GM19023 (cell line): ENCODE measurements around the gene ACTR3C.
A peak's percentile ranks its signal among the peaks of the same experiment; 100 is the strongest.
"Not testable (repeated sequence)": the region's sequence is repeated elsewhere in the genome, so short reads cannot be mapped to it uniquely, and the experiment has no call there.

Experiments
- ATAC-seq: cut with Tn5 transposase; IDR thresholded peaks from one replicate; pipeline ENCODE4 v1.9.1; 2021; ENCODE audit warnings: mild to moderate bottlenecking, moderate library complexity; ENCODE audit not compliant: unreplicated experiment

The ACTR3C gene

DNA sequence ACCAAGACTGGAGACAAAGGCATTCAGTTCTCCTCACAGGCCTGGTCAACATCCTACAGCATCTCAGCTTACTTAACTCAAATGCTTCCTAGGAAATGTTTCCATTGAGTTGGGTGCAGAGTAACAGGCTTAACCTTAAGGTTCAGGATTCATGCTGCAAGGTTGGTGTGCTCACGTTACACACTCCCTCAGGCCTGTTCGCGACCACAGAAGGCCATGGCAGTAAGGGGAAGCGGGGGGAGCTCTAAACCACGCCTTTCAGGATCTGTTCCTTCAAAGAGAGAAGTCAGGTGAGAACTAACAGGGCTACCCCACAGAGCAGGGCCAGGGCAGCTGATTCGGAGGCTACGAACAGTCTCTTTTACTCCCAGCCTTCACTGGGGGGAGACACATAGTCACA, 35.5 kb downstream of the ACTR3C start:
- not testable (repeated sequence) for ATAC-seq

DNA sequence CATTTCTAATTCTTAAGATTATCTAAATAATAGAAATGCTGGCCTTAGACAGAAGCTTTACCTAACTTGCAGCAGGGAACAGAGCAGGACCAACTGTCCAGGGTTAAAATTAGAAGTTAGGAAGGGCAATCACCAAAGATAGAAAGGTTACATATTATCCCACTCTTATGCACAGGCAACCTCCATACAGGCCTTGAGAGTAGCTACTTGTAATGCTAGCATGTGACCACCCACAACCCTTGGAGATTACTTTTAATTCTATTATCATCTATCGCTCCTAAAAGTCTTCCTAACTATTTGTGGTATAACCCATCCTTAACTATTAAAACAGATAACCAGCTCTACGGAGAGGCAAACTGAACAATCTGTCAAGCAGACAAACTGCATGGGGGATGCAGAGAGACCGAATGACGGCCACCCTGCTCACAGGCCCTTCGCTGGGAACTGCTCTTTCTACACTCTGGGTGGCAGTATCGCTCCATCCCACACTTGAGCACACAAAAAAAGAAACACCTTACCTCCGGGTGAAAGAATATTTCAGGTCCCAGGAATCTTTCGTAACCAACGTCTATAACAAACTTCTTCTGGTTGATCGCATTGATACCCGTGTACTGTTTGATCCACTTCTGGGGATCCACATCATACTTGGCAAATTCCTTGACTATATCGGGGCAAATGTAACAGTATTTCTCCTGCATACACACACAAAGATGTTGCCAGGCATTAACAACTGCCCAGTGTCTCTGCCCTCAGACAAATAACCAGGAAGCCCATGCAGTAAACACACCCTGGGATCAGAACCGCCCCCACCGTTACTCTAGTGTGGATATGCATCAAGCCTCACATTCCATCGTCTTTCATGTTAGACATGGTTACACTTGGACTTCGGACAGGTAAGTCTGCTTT, 37.2 kb downstream of the ACTR3C start:
- peak; percentile 57 for ATAC-seq

DNA sequence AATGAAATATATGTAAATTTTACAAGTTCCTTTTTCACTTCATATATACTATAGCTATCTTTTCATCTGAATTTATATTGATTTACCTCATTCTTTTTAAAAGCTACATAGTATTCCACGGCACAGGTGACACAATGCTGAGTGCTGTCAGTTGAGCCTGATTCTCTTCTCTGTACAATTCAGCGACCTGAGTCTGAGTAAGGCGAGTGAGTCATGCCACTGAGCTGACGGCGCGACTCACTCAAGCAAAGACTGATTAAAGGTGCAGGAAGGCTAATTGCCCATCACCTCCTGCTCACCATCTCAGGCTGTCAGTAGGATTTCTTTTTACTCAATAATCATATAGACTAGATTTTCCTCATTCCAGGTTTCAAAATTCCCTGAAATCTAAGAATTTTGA, 39.7 kb downstream of the ACTR3C start:
- not testable (repeated sequence) for ATAC-seq

DNA sequence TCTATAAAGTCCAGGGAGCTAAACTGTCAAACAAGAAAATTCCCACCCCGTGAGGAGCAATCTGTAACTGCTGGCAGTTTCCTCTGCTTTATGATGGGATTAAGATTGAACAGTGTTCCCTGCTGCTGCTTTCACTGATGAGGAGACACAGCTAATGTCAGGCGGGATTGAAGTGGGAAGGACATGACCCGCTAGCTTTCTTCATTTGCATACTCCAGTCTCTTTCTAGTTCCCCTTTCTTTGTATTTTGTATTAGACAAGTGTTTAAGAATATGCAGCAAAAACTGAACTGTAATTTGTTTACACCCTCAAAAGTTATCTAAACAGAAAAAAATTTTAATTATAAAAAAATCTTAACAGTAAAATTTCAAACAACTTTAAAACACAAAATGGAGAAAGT, 40.2 kb downstream of the ACTR3C start:
- not testable (repeated sequence) for ATAC-seq

DNA sequence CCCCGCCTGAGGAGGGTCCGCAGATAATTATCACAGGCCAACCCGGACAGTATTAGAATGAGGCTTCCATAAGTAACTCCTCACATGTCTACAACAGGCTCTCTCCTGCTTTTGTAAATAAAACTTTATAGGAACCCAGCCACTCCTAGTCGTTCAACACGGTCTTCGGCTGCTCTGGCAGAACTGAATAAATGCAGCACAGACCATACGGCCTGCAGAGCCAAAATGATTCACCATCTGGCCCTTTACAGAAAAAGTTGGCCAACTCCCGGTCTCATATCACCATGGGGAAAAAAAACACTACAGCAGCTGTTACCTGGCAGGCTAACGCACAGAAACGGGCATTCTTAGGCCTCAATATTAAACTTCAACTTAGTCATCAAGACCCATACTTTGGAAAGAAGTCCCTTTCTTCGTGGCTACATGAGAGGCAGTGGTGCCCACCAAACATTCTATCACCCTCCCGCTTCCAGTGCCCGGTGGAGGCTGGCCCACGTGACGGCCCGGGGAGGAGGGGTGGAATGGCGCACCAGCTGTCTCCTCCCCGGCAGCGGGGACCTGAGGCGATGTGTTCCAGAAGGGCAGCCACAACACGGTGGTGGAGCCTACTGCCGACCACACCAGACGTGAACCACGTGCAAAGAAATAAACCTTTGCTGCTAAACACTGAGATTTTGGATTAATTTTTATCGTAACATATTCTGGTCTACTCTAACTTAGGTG, 41.5 kb downstream of the ACTR3C start:
- not testable (repeated sequence) for ATAC-seq

DNA sequence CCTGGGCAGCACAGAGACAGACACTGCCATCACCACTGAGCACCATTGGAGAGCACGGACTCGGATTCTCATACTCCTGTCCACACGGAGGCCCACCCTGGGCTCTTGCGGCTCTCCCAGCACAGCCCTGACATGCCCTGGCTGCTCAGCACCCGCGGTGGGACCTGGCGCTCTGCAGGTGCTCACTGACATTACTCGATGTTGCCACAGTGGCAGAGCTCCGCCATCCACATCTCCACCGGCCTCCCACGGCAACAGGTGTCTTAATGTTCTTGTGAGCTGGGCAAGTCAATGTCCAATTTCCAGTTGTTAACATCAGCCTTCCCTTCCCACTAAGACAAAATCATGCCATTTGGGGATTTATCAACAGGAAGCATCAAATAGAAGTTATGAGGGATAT, 45.0 kb downstream of the ACTR3C start:
- ATAC-seq: not testable (repeated sequence)

DNA sequence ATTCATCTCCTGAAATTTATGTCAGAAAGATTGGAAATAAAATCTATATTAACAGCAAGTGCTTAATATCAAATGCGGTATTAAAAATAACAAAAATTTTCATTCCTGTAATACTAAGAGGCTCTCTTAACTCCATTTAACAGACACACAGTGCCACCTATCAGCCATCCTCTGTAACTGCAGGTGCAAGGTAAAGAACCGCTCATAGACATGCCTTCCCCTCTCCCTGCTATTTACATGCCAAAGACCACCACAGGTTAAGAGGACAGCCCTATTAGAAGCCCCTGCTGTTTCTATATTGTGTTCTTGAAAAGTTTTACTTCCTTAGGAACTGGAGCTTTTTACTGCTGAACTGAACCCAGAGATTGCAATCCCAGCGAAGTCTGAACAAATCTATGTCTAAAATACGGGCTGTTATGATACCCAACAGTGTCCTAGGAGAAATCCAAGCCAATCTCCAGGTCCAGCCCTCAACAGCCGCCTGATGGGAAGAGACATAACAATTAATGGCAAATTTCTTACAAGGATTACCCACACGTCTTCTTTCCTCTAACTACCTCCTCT, 47.1 kb downstream of the ACTR3C start:
- ATAC-seq: not testable (repeated sequence)

DNA sequence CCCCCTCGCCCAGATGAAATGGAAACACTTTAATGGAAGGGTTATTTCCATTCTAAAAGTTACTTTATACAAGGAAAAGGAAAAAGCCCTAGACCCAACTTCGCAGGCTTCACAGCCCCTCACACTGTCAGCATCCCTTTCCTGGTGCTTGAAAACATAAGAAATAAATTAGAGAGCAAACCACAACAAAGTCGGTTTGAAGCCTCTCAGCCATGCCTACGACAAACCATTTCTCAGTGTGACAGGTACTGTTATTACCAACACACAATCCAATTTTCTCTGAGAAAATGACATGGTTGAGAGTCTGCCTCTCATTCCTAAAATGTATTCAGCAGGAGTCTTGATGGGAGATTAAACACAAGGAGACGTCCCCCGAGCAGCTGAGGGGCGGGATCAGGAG, 51.4 kb downstream of the ACTR3C start:
- ATAC-seq: not testable (repeated sequence)

DNA sequence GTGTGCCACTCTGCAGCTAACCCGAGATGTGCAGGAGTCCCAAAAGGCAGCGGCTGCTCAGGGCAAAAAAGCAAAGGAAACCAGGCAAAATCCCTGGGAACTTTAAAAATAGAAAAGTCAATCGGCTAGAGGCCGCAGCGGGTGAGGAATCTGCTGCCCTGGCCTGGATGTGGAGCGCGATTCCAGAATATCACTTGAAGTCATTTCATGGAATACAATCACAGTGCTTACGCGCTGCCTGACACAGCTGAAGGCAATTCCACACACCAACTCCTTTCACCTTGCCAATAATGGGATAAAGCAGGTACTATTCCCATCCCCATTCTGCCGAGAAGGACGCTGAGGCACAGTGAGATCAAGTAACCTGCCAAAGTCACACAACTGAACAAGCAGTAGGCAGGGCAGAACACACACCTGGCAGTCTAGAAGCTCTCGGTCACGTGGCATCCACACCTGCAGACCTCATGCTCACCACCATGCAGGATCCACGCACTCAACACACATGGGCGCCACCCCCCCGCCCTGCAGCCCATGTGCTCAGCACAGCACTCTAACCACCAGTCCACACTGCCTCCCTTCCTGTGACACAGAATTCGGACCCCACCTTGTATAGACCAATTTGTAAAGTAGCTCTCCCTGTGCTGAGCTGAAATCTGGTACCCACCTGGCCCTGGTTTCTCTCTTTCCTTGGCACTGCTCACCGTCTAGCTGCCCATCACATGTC, 53.1 kb downstream of the ACTR3C start:
- not testable (repeated sequence) for ATAC-seq

DNA sequence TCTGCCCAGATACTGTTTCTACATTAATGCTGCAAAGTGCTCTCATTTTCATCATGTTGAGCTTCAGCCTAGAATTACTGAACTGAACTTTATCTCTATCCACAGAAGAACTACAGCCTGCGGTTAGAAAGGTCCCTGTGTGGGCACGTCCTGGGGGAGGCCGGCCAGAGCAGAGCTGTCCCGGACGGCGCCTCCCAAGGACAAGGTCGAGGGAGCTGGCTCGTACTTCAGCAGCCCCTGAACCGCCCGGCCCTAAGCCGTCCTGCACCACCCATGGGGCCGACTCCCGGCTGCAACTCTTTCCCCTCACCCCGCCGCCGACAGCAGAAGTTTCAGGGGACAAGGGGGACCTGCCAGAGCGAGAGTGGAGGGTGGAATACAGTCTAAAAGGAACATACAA, 54.5 kb downstream of the ACTR3C start:
- not testable (repeated sequence) for ATAC-seq

DNA sequence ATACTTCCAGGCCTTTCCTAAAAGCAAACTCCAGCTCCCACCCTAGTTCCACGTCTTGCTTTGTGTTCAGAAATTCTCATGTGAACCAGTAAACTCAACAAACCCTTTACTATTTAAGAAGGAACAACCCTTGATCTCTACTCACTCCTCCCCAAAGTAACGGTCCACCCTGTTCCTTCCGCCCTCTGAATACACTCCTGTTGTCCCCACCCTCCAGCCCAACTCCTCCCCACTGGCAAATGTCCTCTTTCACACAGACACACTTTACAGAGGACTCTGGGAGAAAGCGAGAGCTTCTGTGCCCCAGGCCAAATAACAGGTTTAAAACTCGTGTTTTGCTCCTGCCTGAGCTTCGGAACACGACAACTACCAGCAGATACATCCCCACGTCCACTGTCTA, 55.1 kb downstream of the ACTR3C start:
- ATAC-seq: not testable (repeated sequence)

DNA sequence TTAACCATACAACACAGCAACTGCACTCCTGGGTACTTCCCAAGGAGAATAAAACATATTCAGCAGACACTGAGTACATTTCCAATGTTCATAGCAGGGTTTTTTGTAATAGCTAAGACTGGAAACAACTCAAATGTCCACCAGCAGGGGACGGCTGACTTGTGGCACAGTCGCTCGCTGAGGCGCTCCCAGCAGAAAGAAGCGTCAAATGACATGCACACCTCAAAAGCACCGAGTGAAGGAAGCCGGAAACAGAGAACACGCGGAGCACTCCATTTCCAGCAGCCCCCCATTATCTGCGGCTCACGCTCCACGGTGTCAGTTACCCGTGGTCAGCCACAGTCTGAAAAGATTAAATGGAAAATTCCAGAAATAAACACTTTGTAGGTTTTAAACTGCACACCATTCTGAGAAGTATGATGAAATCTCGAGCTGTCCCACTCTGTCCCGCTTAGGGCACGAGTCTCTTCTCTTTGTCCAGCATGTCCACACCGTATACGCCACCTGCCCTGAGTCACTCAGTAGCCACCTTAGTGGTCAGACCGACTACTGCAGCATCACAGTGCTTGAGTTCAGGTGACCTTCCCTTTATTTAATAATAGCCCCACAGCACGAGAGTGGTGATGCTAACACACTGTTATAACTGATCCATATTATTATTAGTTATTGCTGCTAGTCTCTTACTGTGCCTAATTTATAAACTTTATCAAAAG, 56.2 kb downstream of the ACTR3C start:
- ATAC-seq: not testable (repeated sequence)

DNA sequence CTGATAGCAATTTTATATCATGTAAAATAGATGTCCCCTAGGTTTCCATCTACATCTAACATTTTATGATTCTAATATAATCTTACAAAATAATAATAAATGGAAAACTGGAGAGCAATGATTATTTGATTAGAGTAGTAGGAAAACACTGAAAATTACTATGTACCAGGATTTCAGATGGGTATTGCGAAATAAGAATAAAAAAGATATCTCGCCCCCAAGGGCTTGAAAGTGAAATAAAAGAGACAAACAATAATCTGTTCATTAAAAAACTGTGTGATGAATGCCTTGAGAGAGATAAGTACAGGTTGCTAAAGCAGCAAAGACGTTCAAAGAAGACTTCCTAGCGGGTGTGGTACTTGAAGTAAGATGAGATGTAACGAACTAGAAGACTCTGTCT, 60.7 kb downstream of the ACTR3C start:
- ATAC-seq: not testable (repeated sequence)

DNA sequence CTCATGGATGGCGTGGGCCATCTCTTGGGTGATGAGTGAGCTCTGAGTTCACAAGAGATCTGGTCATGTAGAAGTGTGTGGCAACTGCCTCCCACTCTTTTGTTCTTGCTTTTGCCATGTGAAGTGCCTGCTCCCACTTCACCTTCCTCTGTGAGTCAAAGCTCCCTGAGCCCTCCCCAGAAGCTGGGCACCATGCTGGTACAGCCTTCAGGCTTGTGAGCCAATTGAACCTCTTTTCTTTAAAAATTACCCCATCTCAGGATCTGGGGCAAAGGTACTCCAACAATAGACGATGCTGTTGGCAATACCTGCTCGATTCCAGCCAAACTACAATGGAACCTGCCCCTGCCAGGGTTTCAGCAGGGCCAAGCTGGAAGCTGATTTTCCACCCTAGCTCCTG, 75.6 kb downstream of the ACTR3C start:
- not testable (repeated sequence) for ATAC-seq

DNA sequence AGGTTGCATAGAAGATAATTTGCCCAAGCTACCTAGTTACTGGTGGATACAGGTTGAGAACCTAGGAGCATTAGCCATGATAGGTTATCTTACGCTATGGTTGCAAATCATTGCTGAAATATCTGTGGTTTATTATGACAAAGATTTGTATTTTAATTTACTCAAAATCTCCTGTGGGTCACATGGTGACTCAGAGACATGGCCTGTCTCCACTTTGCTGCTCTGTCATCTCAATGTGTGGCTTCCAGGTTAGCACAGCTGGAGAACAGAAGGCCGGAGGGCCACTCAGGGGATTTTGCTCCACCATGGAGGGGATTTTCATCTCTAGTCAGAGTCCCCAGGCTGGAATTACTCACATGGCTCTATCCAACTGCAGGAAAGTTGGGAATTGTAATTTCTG, 78.1 kb downstream of the ACTR3C start:
- ATAC-seq: not testable (repeated sequence)

DNA sequence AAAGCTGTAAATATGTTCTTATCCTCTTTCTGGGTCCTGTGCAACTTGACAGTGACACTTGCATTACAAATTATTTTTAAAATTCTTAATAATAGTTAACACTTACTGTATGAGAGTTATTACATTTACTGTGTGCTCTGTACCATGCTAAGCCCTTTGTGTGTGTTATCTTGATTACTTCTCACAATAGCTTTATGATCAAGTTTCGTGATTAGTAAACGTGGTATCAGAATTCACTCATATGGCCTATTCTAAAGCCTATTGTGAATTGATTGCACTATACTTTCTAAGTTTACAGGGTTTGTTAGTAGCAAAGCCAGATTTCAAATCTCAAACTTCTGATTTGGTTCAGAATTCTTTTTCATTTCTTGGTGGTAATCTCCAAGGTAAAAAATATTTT, 80.4 kb downstream of the ACTR3C start:
- not testable (repeated sequence) for ATAC-seq

DNA sequence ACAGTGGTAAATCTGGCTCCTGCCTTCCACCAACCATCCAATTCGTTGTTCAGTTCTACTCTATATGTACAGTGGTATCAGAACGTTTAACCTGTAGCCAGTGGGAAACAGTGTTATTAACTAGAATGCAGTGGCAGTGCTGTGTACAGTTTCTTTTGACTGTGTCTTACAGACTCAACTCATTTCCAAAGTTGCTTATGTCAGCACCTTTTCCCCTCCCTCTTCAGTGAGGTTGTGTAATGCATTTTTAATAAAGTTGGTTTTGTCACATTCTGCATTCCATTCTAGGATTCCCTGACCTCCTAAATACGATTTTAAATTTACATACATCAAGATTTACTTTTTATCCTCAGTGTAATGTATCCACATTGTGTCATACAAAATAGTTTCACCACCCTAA, 97.9 kb downstream of the ACTR3C start:
- ATAC-seq: not testable (repeated sequence)

DNA sequence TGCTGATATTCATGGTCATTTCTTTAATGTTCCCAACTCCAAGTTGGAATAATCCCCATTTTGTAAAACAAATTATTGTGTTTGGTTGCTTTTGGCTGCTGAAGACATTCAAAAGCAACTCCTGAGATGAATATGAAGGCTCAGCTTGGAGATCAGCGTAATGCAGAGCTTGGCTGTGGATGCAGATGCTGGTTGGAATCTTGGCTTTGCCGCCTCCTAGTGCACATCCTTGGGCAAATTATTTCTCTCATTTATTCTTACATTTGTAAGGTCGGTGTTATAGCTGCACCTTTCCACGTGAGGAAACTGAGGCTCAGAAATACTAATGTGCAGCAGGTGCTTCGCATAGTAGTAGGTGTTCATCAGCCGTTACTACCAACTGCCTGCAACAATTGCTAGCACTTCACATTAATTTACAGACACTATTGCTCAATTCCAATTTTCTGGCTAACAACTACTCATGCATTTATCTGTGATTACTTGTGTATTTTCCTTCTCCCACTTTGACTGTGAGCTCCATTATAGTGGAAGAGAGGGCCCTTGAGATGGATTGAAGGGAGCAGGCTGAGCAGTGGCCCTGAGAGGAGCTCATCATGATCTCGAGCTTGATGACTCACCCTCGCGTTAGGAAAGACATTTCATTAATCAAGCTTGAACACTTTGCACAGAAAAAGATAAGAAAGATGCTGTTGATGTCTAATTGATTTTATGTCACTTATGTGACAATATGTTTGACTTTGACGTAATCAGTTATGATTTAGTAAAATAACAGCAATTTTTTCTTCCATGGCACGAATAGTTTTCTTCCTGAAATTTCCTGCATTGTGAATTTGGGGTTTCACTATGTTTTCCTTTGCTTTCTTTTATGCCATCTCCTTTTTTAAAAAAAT, 101.0 kb downstream of the ACTR3C start:
- not testable (repeated sequence) for ATAC-seq

DNA sequence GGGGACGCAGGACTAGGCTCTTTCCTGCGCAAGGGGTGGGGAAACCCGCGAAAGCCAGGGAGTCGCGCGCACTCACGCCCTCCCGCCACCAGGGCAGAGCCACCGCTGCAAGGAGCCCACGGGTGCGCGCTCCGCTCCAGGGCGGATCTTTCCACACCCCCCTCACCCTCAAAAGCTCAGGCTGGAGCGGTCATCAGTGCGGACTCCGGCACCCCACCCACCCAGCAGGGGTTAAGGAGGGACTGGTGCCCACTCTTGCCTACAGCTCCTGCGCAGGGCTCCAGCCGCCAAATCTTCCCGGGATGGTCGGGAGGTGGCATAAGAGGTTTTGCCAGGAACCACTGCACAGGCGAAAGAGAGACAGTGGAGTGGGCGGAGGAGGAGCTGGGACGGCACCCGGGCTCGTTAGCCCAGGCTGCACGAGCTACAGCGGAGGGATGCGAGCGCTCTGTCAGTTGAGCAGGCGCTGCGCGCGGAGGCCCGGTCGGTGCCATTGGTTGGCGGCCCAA, 102.6 kb downstream of the ACTR3C start:
- not testable (repeated sequence) for ATAC-seq
